HepG2 (cell line): ENCODE results near the gene FDPS. TPM values are rescaled to one million over a fixed set of nuclear protein-coding genes. Genes with fewer than 3 reads are reported as not detected.

ENCODE experiments used
- ARNT2 ChIP-seq: sonication (generic); formaldehyde crosslinking; IDR thresholded peaks from 2 replicates; pipeline ENCODE4 v1.8.0; 2022; ENCODE audit warnings: mild to moderate bottlenecking, low read depth, missing genetic modification reagents, moderate library complexity
- BCL3 ChIP-seq: sonication (generic); formaldehyde crosslinking; IDR thresholded peaks from 2 replicates; pipeline ENCODE4 v1.5.1; 2020; ENCODE audit warnings: mild to moderate bottlenecking, missing genetic modification reagents, moderate library complexity
- FOXA3 ChIP-seq: IDR thresholded peaks from 2 replicates; pipeline ENCODE4 v1.6.1; 2016; ENCODE audit warnings: missing genetic modification reagents, missing compliant biosample characterization
- GABPB1 ChIP-seq: IDR thresholded peaks from 2 replicates; pipeline ENCODE4 v1.6.1; 2016; ENCODE audit warnings: mild to moderate bottlenecking, missing genetic modification reagents, moderate library complexity, missing compliant biosample characterization
- HOXA3 ChIP-seq: sonication (generic); formaldehyde crosslinking; IDR thresholded peaks from 2 replicates; pipeline ENCODE4 v1.5.0; 2020; ENCODE audit warnings: missing genetic modification reagents
- KLF16 ChIP-seq, 2 experiments: sonication (generic) in 1 of 2; formaldehyde crosslinking in 1 of 2; IDR thresholded peaks; 2 replicates each; pipeline versions ENCODE4 v1.6.1 to v1.8.0; 2016 to 2023; ENCODE audit warnings: missing genetic modification reagents in 2 of 2, missing compliant biosample characterization in 1 of 2
- KMT2B ChIP-seq: IDR thresholded peaks from 2 replicates; pipeline ENCODE4 v1.6.1; 2016; ENCODE audit warnings: missing genetic modification reagents, missing compliant biosample characterization
- MXD1 ChIP-seq: sonication (generic); formaldehyde crosslinking; IDR thresholded peaks from 2 replicates; pipeline ENCODE4 v1.4.0; 2020; ENCODE audit warnings: mild to moderate bottlenecking, missing genetic modification reagents
- PATZ1 ChIP-seq: sonication (generic); formaldehyde crosslinking; IDR thresholded peaks from 2 replicates; pipeline ENCODE4 v1.4.0; 2020; ENCODE audit warnings: missing genetic modification reagents
- SIX4 ChIP-seq: sonication (generic); formaldehyde crosslinking; IDR thresholded peaks from 2 replicates; pipeline ENCODE4 v1.4.0; 2020; ENCODE audit warnings: missing genetic modification reagents
- SRSF9 ChIP-seq: fragments of 200-400 bp; formaldehyde crosslinking; IDR thresholded peaks from 2 replicates; pipeline ENCODE4 v1.6.1; 2018; ENCODE audit warnings: borderline replicate concordance, mild to moderate bottlenecking, low read depth, low read length; ENCODE audit not compliant: insufficient read depth, poor library complexity, severe bottlenecking
- STAT5B ChIP-seq: sonication (generic); formaldehyde crosslinking; IDR thresholded peaks from 2 replicates; pipeline ENCODE4 v1.4.0; 2020; ENCODE audit warnings: missing genetic modification reagents
- TFAP4 ChIP-seq: sonication (generic); IDR thresholded peaks from 2 replicates; pipeline ENCODE4 v1.6.1; 2016; ENCODE audit warnings: low read depth, borderline replicate concordance
- TOPORS ChIP-seq: sonication (generic); formaldehyde crosslinking; IDR thresholded peaks from 2 replicates; pipeline ENCODE4 v1.8.0; 2023; ENCODE audit warnings: mild to moderate bottlenecking, missing genetic modification reagents
- WIZ ChIP-seq: sonication (generic); formaldehyde crosslinking; IDR thresholded peaks from 2 replicates; pipeline ENCODE4 v1.5.1; 2020; ENCODE audit warnings: mild to moderate bottlenecking, missing genetic modification reagents
- ZNF12 ChIP-seq: sonication (generic); formaldehyde crosslinking; IDR thresholded peaks from 2 replicates; pipeline ENCODE4 v1.5.0; 2020; ENCODE audit warnings: missing genetic modification reagents
- ZNF30 ChIP-seq: sonication (generic); formaldehyde crosslinking; IDR thresholded peaks from 2 replicates; pipeline ENCODE4 v1.5.0; 2020; ENCODE audit warnings: mild to moderate bottlenecking, missing genetic modification reagents
- ZNF317 ChIP-seq: sonication (generic); formaldehyde crosslinking; IDR thresholded peaks from 2 replicates; pipeline ENCODE4 v1.5.0; 2020; ENCODE audit warnings: mild to moderate bottlenecking, missing genetic modification reagents
- ZNF558 ChIP-seq: sonication (generic); formaldehyde crosslinking; IDR thresholded peaks from 2 replicates; pipeline ENCODE4 v1.9.0; 2022; ENCODE audit warnings: mild to moderate bottlenecking, missing genetic modification reagents, borderline replicate concordance
- ZNF782 ChIP-seq: sonication (generic); formaldehyde crosslinking; IDR thresholded peaks from 2 replicates; pipeline ENCODE4 v1.4.0; 2020; ENCODE audit warnings: missing genetic modification reagents, mild to moderate bottlenecking, borderline replicate concordance
- polyA plus RNA-seq, 8 experiments: library from polyadenylated mRNA; depleted of rRNA in 3 of 8; stranded (reverse) in 7 of 8; unstranded in 1 of 8; fragments of >200 nt; fragmentation: Illumina TruSeq in 4 of 8; extraction: Trizol in 4 of 8; gene quantifications; 2 replicates each; pipeline versions ENCODE4 v1.2.1 to v1.2.3, GENCODE V29; 2011 to 2016; ENCODE audit warnings: low read depth in 4 of 8, missing spikeins in 1 of 8, mixed read lengths in 1 of 8; ENCODE audit not compliant: insufficient read depth in 1 of 8
- total RNA-seq, 5 experiments: library from RNA; depleted of rRNA; stranded (reverse); fragments of >200 nt; fragmentation: Illumina TruSeq; extraction: Trizol; gene quantifications; 2 replicates each; pipeline ENCODE4 v1.2.3, GENCODE V29; 2016; ENCODE audit warnings: low read depth in 1 of 5
- TF ChIP-seq, protein P1 (sequence below): sonication (generic); formaldehyde crosslinking; IDR thresholded peaks from 2 replicates; pipeline ENCODE4 v1.5.1; 2020; ENCODE audit warnings: mild to moderate bottlenecking, moderate library complexity, missing genetic modification reagents
- TF ChIP-seq, protein P2 (sequence below): sonication (generic); formaldehyde crosslinking; IDR thresholded peaks from 2 replicates; pipeline ENCODE4 v1.4.0; 2020; ENCODE audit warnings: mild to moderate bottlenecking, missing genetic modification reagents

FDPS gene
- total and polyA plus RNA-seq, 2 of the 13 experiments (the other 11 are each of a cell fraction or from before 2014, with no cell fraction given): 264 to 519 TPM

- TF ChIP-seq KMT2B (CRISPR knock-in tag) (peak; percentile 36; the same call in 1 of the 2 replicates), GABPB1 (peak; percentile 9; the same call in 1 of the 2 replicates), ARNT2 (CRISPR knock-in tag) (peak; percentile 36; the same call in 1 of the 2 replicates), SIX4 (CRISPR knock-in tag) (0 out of 2 replicates have a peak, but pooled peaks have one; percentile 20), TFAP4 (peak; percentile 28; the same call in 1 of the 2 replicates), BCL3 (CRISPR knock-in tag) (no peak), FOXA3 (0 out of 2 replicates have a peak, but pooled peaks have one; percentile 19), PATZ1 (CRISPR knock-in tag) (peak; percentile 47; the same call in 1 of the 2 replicates), ZNF12 (CRISPR knock-in tag) (no peak), ZNF782 (CRISPR knock-in tag) (no peak), SRSF9 (no peak), ZNF558 (CRISPR knock-in tag) (peak; percentile 54; the same call in 1 of the 2 replicates), MXD1 (no peak), ZNF317 (CRISPR knock-in tag) (0 out of 2 replicates have a peak, but pooled peaks have one; percentile 37), TOPORS (CRISPR knock-in tag) (no peak; the same call in 1 of the 2 replicates), STAT5B (no peak), WIZ (CRISPR knock-in tag) (0 out of 2 replicates have a peak, but pooled peaks have one; percentile 55), HOXA3 (CRISPR knock-in tag) (no peak), ZNF30 (0 out of 2 replicates have a peak, but pooled peaks have one; percentile 56), KLF16 (CRISPR knock-in tag; IDR thresholded peaks at IDR 0.05) (peak in 1 of 2 experiments; percentile 57; a peak in 1 of 4 replicates)
- TF ChIP-seq, protein P1, sequence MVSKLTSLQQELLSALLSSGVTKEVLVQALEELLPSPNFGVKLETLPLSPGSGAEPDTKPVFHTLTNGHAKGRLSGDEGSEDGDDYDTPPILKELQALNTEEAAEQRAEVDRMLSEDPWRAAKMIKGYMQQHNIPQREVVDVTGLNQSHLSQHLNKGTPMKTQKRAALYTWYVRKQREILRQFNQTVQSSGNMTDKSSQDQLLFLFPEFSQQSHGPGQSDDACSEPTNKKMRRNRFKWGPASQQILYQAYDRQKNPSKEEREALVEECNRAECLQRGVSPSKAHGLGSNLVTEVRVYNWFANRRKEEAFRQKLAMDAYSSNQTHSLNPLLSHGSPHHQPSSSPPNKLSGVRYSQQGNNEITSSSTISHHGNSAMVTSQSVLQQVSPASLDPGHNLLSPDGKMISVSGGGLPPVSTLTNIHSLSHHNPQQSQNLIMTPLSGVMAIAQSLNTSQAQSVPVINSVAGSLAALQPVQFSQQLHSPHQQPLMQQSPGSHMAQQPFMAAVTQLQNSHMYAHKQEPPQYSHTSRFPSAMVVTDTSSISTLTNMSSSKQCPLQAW (CRISPR knock-in tag): peak; percentile 28; the same call in 1 of the 2 replicates
- TF ChIP-seq, protein P2, sequence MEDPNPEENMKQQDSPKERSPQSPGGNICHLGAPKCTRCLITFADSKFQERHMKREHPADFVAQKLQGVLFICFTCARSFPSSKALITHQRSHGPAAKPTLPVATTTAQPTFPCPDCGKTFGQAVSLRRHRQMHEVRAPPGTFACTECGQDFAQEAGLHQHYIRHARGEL (CRISPR knock-in tag): no peak
Observed at GRCh38 chr1:155277902-155278688, 30.6 kb upstream of the FDPS start (continued).
